Right lobe of liver (tissue), 6 donors: ENCODE results near the gene DSCAM. TPM values are rescaled to one million over a fixed set of nuclear protein-coding genes. Genes with fewer than 3 reads are reported as not detected.
"Not testable (repeated sequence)": the region's sequence is repeated elsewhere in the genome, so short reads cannot be mapped to it uniquely, and the experiment has no call there.

Experiments used
- ATAC-seq, 4 donors: fragments of 200-7000 bp; cut with Tn5 transposase; one replicate each; pipeline ENCODE4 v1.9.1; 2020; ENCODE audit warnings: mild to moderate bottlenecking in 4 of 4, moderate library complexity in 4 of 4
- DNase-seq, 3 donors: peaks; one replicate each; pipeline ENCODE4 v3.0.0-alpha.2; 2020
- H3K27ac ChIP-seq, 3 donors: fragments of 200-600 bp; one replicate each; pipeline ENCODE4 v1.8.0; 2022
- H3K27me3 ChIP-seq, 2 donors: fragments of 200-600 bp; one replicate each; pipeline ENCODE4 v1.8.0; 2022
- H3K36me3 ChIP-seq, 4 donors: fragments of 200-600 bp; sonication (generic) in 1 of 4; one replicate each; pipeline versions ENCODE4 v1.5.1 to v1.8.0; 2017 to 2022; ENCODE audit warnings: control low read depth in 1 of 4
- H3K4me1 ChIP-seq, 4 donors: fragments of 200-600 bp; sonication (generic) in 1 of 4; one replicate each; pipeline versions ENCODE4 v1.5.1 to v1.8.0; 2017 to 2022; ENCODE audit warnings: control low read depth in 1 of 4
- H3K4me3 ChIP-seq, 3 donors: fragments of 200-600 bp; one replicate each; pipeline ENCODE4 v1.8.0; 2022
- H3K9me3 ChIP-seq, 4 donors: fragments of 200-600 bp; sonication (generic) in 1 of 4; one replicate each; pipeline versions ENCODE4 v1.5.1 to v1.8.0; 2017 to 2022; ENCODE audit warnings: control low read depth in 1 of 4
- CTCF ChIP-seq, 4 donors: fragments of 200-600 bp in 3 of 4; fragments of 450-650 bp in 1 of 4; IDR thresholded peaks; one replicate each; pipeline versions ENCODE4 v1.5.1 to v1.8.0; 2016 to 2022; ENCODE audit warnings: antibody characterized with exemption in 4 of 4, mild to moderate bottlenecking in 2 of 4
- POLR2A ChIP-seq: fragments of 450-650 bp; IDR thresholded peaks from one replicate; pipeline ENCODE4 v1.6.1; 2017; ENCODE audit warnings: antibody characterized with exemption, mild to moderate bottlenecking
- WGBS: methylation state at CpG from one replicate; pipeline ENCODE4 v1.1.6; 2018; ENCODE audit warnings: low coverage, low lambda C conversion rate; ENCODE audit not compliant: insufficient coverage; ENCODE audit errors: missing lambda C conversion rate; 5-methylcytosine and 5-hydroxymethylcytosine counted together
- intact Hi-C, 2 donors: fragments of 100-400 bp; cut with DNase I; formaldehyde crosslinking; loops; one replicate each; pipeline versions ENCODE4 v1.11.2 to v1.14.1; 2022
- total RNA-seq, 6 experiments: library from RNA; depleted of rRNA in 2 of 6; stranded (reverse); fragments of >200 nt in 2 of 6; fragmentation: NEBNext Ultra II Directional in 3 of 6; extraction: Animal tissue kit (Norgen Biotek cat#: 25700) in 3 of 6; gene quantifications; one replicate each; pipeline versions ENCODE4 v1.1.0 to v1.2.4, GENCODE V29; 2016 to 2023
- donor health status: DM: no; HTN: yes; CAD: no.
- donor health status: DM: no; HTN: no; CAD: no.
- donor health status: DM: no; HTN: no; CAD: no.
- donor health status: DM: no; HTN: yes; CAD: no.
- donor health status: DM: no; HTN: yes; CAD: no.

Gene DSCAM
- total RNA-seq, 6 experiments from 2014 or later, result 0.04 to 0.16 (median 0.06) TPM; not detected in 2

GRCh38 chr21:40272037-40272436, 574.9 kb downstream of the DSCAM start:
- TF ChIP-seq CTCF (IDR thresholded peaks at IDR 0.05) (no peak), POLR2A (no peak)
- WGBS, result 35% methylated on average over 4 of the region's 4 CpGs
- intact Hi-C loops, result no loop called here
- no peak for DNase-seq
- Histone ChIP-seq H3K4me1 (no peaks in the 10 kb centered on the region), H3K9me3 (no peaks in the 10 kb centered on the region), H3K27ac (no peak overlapping the region), H3K4me3 (no peak overlapping the region), H3K36me3 (no peaks in the 10 kb centered on the region), H3K27me3 (no peaks in the 10 kb centered on the region)
- no peak for ATAC-seq

- Histone ChIP-seq H3K36me3 (no peaks in the 10 kb centered on the region), H3K9me3 (no peaks in the 10 kb centered on the region), H3K27me3 (no peaks in the 10 kb centered on the region), H3K27ac (no peak overlapping the region), H3K4me1 (no peaks in the 10 kb centered on the region), H3K4me3 (no peak overlapping the region)
- no peak for TF ChIP-seq CTCF (IDR thresholded peaks at IDR 0.05)
- no peak for TF ChIP-seq POLR2A
- intact Hi-C loops, result no loop called here
- ATAC-seq, result no peak
- DNase-seq, result no peak
- 40% methylated on average over 7 of the region's 9 CpGs for WGBS
Observed at GRCh38 chr21:40271164-40271563, 575.8 kb downstream of the DSCAM start.

GRCh38 chr21:40270047-40270446, 576.9 kb downstream of the DSCAM start:
- intact Hi-C loops, result no loop called here
- Histone ChIP-seq H3K27ac (no peak overlapping the region), H3K27me3 (no peaks in the 10 kb centered on the region), H3K4me1 (no peaks in the 10 kb centered on the region), H3K9me3 (no peaks in the 10 kb centered on the region), H3K4me3 (no peak overlapping the region), H3K36me3 (no peaks in the 10 kb centered on the region)
- TF ChIP-seq CTCF (IDR thresholded peaks at IDR 0.05) (no peak), POLR2A (no peak)
- ATAC-seq, result no peak
- 43% methylated on average over 4 of the region's 4 CpGs for WGBS
- no peak for DNase-seq

DNA sequence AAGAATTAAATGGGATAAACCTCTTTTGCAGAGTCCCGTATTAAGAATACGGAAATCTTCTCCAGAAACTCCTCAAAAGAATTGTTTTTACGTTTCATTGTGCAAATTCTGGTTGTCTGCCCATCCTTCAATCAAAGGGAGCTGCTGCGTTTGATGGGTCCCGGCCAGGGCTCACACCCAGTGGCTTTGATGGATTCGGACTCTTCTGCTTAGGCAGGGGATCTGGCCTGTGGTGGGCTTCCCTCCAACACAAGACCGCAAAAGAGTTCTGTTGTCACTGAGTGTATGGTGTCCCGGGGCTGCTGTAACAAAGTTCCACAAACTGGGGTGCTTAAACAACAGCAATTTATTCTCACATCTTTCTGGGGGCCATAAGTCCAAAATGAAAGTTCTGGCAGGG, 577.7 kb downstream of the DSCAM start:
- intact Hi-C loops, result no loop called here
- no peak for DNase-seq
- Histone ChIP-seq H3K27ac (no peak overlapping the region), H3K36me3 (no peaks in the 10 kb centered on the region), H3K9me3 (no peaks in the 10 kb centered on the region), H3K4me3 (no peak overlapping the region), H3K4me1 (no peaks in the 10 kb centered on the region), H3K27me3 (no peaks in the 10 kb centered on the region)
- no peak for ATAC-seq
- TF ChIP-seq POLR2A (no peak), CTCF (IDR thresholded peaks at IDR 0.05) (no peak)
- WGBS, result 66% methylated on average over 6 of the region's 8 CpGs

GRCh38 chr21:40258456-40258855, 588.5 kb downstream of the DSCAM start:
- H3K9me3 ChIP-seq, H3K4me3 ChIP-seq, H3K27ac ChIP-seq, DNase-seq, H3K27me3 ChIP-seq, intact Hi-C loops, H3K4me1 ChIP-seq, ATAC-seq, H3K36me3 ChIP-seq: not testable (repeated sequence)
- WGBS, result 49% methylated on average over 3 of the region's 3 CpGs
